Activated CD4-positive, alpha-beta memory T cell treated with anti-CD3 and anti-CD28 coated beads for 36 hours (primary cell): ENCODE data around the gene CDYL. TPM values are rescaled to one million over a fixed set of nuclear protein-coding genes. Genes with fewer than 3 reads are reported as not detected.
A peak's percentile ranks its signal among the peaks of the same experiment; 100 is the strongest.

Experiments used
- CTCF ChIA-PET: fragments of 350-600 bp; sonication (Branson Sonifier 250); formaldehyde crosslinking; loops from one replicate; lab custom pipeline; 2021; ENCODE audit warnings: antibody characterized with exemption, inconsistent platforms; lab: Charles Lee
- POLR2A ChIA-PET: fragments of 350-600 bp; sonication (Branson Sonifier 250); formaldehyde crosslinking; loops from one replicate; lab custom pipeline; 2021; ENCODE audit warnings: antibody characterized with exemption; lab: Charles Lee
- DNase-seq: peaks from one replicate; pipeline ENCODE4 v3.0.0-alpha.2; 2020
- H3K27ac Mint-ChIP-seq: one replicate; pipeline ENCODE4 v1.8.0; 2021; ENCODE audit warnings: mixed read lengths
- H3K27me3 Mint-ChIP-seq: one replicate; pipeline ENCODE4 v1.8.0; 2021; ENCODE audit warnings: mixed read lengths
- H3K36me3 Mint-ChIP-seq: one replicate; pipeline ENCODE4 v1.8.0; 2021; ENCODE audit warnings: mixed read lengths
- H3K4me1 Mint-ChIP-seq: one replicate; pipeline ENCODE4 v1.8.0; 2021; ENCODE audit warnings: low read depth, mixed read lengths
- H3K4me3 Mint-ChIP-seq: one replicate; pipeline ENCODE4 v1.8.0; 2021; ENCODE audit warnings: mild to moderate bottlenecking, mixed read lengths
- H3K9me3 Mint-ChIP-seq: one replicate; pipeline ENCODE4 v1.8.0; 2021; ENCODE audit warnings: mixed read lengths
- intact Hi-C: fragments of 100-400 bp; cut with micrococcal nuclease; formaldehyde crosslinking; loops from one replicate; pipeline ENCODE4 v1.15.1; 2023
- total RNA-seq, 2 experiments: library from RNA; stranded (reverse); gene quantifications; one replicate each; pipeline ENCODE4 v1.2.3, GENCODE V29; 2021

Gene CDYL
- total RNA-seq, 2 experiments from 2014 or later, result 22.4 to 24.4 TPM

GRCh38 chr6:4774715-4775493 lies 1.3 kb upstream of the CDYL start:
- peaks cover 12% of the 10 kb centered on the region for H3K9me3 Mint-ChIP-seq
- ChIA-PET CTCF (no interaction called here), POLR2A (no interaction called here)
- H3K36me3 Mint-ChIP-seq, result peaks cover 10% of the 10 kb centered on the region
- peak; percentile 34 for DNase-seq
- H3K4me3 Mint-ChIP-seq, result peak overlapping the region; percentile 70
- intact Hi-C loops, result loop anchor here (5.0 to 10.0 kb wide), 4 partner anchors 490 to 1658 kb away; partner anchors contain the start of genes BPHL, ECI2, FARS2 and LYRM4
- H3K27ac Mint-ChIP-seq, result peak overlapping the region; percentile 3
- H3K4me1 Mint-ChIP-seq, result peaks cover 44% of the 10 kb centered on the region
- peaks cover 10% of the 10 kb centered on the region for H3K27me3 Mint-ChIP-seq

- ChIA-PET POLR2A (interaction anchor here (0.6 to 2.5 kb wide), 3 partner anchors 14 to 166 kb away, joined by 3 to 13 read pairs (median 3); no protein-coding TSS in a partner anchor), CTCF (no interaction called here)
- H3K27ac Mint-ChIP-seq, result no peak overlapping the region
Measured at GRCh38 chr6:4775494-4776130, 592 bp upstream of the CDYL start.

GRCh38 chr6:4776493-4777393 lies 539 bp downstream of the CDYL start:
- intact Hi-C loops, result loop anchor here (5.0 to 10.0 kb wide), 4 partner anchors 488 to 1659 kb away; partner anchors contain the start of genes BPHL, ECI2, FARS2 and LYRM4
- Mint-ChIP-seq H3K27me3 (peaks cover 10% of the 10 kb centered on the region), H3K9me3 (peaks cover 12% of the 10 kb centered on the region), H3K4me3 (peak overlapping the region; percentile 80), H3K36me3 (peaks cover 10% of the 10 kb centered on the region), H3K4me1 (peaks cover 60% of the 10 kb centered on the region), H3K27ac (peak overlapping the region; percentile 76)
- ChIA-PET POLR2A (interaction anchor here (0.6 to 2.5 kb wide), 8 partner anchors 13 to 421 kb away, joined by 3 to 13 read pairs (median 3); partner anchors contain the start of gene RPP40), CTCF (interaction anchor here (0.9 kb wide), 1 partner anchor 44 kb away, joined by 5 read pairs; no protein-coding TSS in a partner anchor)
- peak; percentile 54 for DNase-seq

More at GRCh38 chr6:4775494-4776130, 592 bp upstream of the CDYL start:
- Mint-ChIP-seq H3K4me1 (peaks cover 49% of the 10 kb centered on the region), H3K4me3 (peak overlapping the region; percentile 70), H3K36me3 (peaks cover 10% of the 10 kb centered on the region), H3K27me3 (peaks cover 10% of the 10 kb centered on the region), H3K9me3 (peaks cover 12% of the 10 kb centered on the region)
- peak; percentile 73 for DNase-seq
- intact Hi-C loops, result loop anchor here (5.0 to 10.0 kb wide), 4 partner anchors 489 to 1658 kb away; partner anchors contain the start of genes BPHL, ECI2, FARS2 and LYRM4

GRCh38 chr6:4777394-4777935 lies 1.3 kb downstream of the CDYL start:
- Mint-ChIP-seq H3K27me3 (peaks cover 10% of the 10 kb centered on the region), H3K4me3 (peak overlapping the region; percentile 80), H3K4me1 (peaks cover 66% of the 10 kb centered on the region), H3K36me3 (peaks cover 10% of the 10 kb centered on the region), H3K9me3 (peaks cover 12% of the 10 kb centered on the region), H3K27ac (peak overlapping the region; percentile 76)
- DNase-seq, result no peak
- ChIA-PET CTCF (interaction anchor here (0.7 to 1.0 kb wide), 3 partner anchors 9 to 43 kb away, joined by 4 to 5 read pairs (median 5); no protein-coding TSS in a partner anchor), POLR2A (interaction anchor here (0.6 to 2.5 kb wide), 6 partner anchors 13 to 397 kb away, joined by 3 to 13 read pairs (median 4); partner anchors contain the start of gene RPP40)
- intact Hi-C loops, result loop anchor here (5.0 to 10.0 kb wide), 4 partner anchors 487 to 1660 kb away; partner anchors contain the start of genes BPHL, ECI2, FARS2 and LYRM4

GRCh38 chr6:4778086-4778485 lies 1.9 kb downstream of the CDYL start:
- POLR2A ChIA-PET, result interaction anchor here (0.9 to 2.5 kb wide), 3 partner anchors 12 to 164 kb away, joined by 3 to 13 read pairs (median 5); no protein-coding TSS in a partner anchor
- intact Hi-C loops, result loop anchor here (1.0 to 10.0 kb wide), 10 partner anchors 12 to 1661 kb away; partner anchors contain the start of genes BPHL, ECI2, FARS2 and LYRM4
- CTCF ChIA-PET, result interaction anchor here (0.7 to 1.0 kb wide), 3 partner anchors 9 to 42 kb away, joined by 4 to 5 read pairs (median 5); no protein-coding TSS in a partner anchor
- peaks cover 12% of the 10 kb centered on the region for H3K9me3 Mint-ChIP-seq
- H3K27ac Mint-ChIP-seq, result peak overlapping the region; percentile 76
- DNase-seq, result no peak
- H3K4me3 Mint-ChIP-seq, result peak overlapping the region; percentile 80
- peaks cover 68% of the 10 kb centered on the region for H3K4me1 Mint-ChIP-seq
- H3K36me3 Mint-ChIP-seq, result peaks cover 10% of the 10 kb centered on the region
- H3K27me3 Mint-ChIP-seq, result peaks cover 10% of the 10 kb centered on the region

- DNase-seq, result peak; percentile 31
- ChIA-PET CTCF (interaction anchor here (0.6 to 1.9 kb wide), 2 partner anchors 10 to 266 kb away, joined by 3 to 6 read pairs; no protein-coding TSS in a partner anchor), POLR2A (no interaction called here)
- Mint-ChIP-seq H3K36me3 (peaks cover 15% of the 10 kb centered on the region), H3K27ac (no peak overlapping the region), H3K27me3 (no peaks in the 10 kb centered on the region), H3K9me3 (peaks cover 14% of the 10 kb centered on the region), H3K4me3 (no peak overlapping the region), H3K4me1 (peaks cover 64% of the 10 kb centered on the region)
- intact Hi-C loops, result no loop called here
Measured at GRCh38 chr6:4780360-4780812, 4.2 kb downstream of the CDYL start.

GRCh38 chr6:4781426-4781825 lies 5.2 kb downstream of the CDYL start:
- CTCF ChIA-PET, result interaction anchor here (0.6 to 1.9 kb wide), 2 partner anchors 9 to 995 kb away, joined by 3 to 6 read pairs; no protein-coding TSS in a partner anchor
- no peak overlapping the region for H3K27ac Mint-ChIP-seq
- H3K4me1 Mint-ChIP-seq, result peaks cover 70% of the 10 kb centered on the region
- H3K27me3 Mint-ChIP-seq, result no peaks in the 10 kb centered on the region
- H3K36me3 Mint-ChIP-seq, result peaks cover 15% of the 10 kb centered on the region
- intact Hi-C loops, result no loop called here
- H3K4me3 Mint-ChIP-seq, result no peak overlapping the region
- H3K9me3 Mint-ChIP-seq, result peaks cover 14% of the 10 kb centered on the region
- POLR2A ChIA-PET, result interaction anchor here (1.2 kb wide), 1 partner anchor 20 kb away, joined by 3 read pairs; no protein-coding TSS in a partner anchor
- no peak for DNase-seq

GRCh38 chr6:4781967-4782575 lies 5.9 kb downstream of the CDYL start:
- H3K4me3 Mint-ChIP-seq, result no peak overlapping the region
- peaks cover 15% of the 10 kb centered on the region for H3K36me3 Mint-ChIP-seq
- H3K4me1 Mint-ChIP-seq, result peaks cover 75% of the 10 kb centered on the region
- no peak overlapping the region for H3K27ac Mint-ChIP-seq
- no peak for DNase-seq
- no peaks in the 10 kb centered on the region for H3K27me3 Mint-ChIP-seq
- ChIA-PET POLR2A (interaction anchor here (1.2 kb wide), 1 partner anchor 20 kb away, joined by 3 read pairs; no protein-coding TSS in a partner anchor), CTCF (interaction anchor here (0.6 to 1.9 kb wide), 3 partner anchors 9 to 995 kb away, joined by 3 to 6 read pairs (median 3); no protein-coding TSS in a partner anchor)
- peaks cover 14% of the 10 kb centered on the region for H3K9me3 Mint-ChIP-seq
- intact Hi-C loops, result no loop called here

- no peaks in the 10 kb centered on the region for H3K27me3 Mint-ChIP-seq
- POLR2A ChIA-PET, result no interaction called here
Measured at GRCh38 chr6:4786996-4787395, 10.8 kb downstream of the CDYL start.

GRCh38 chr6:4788482-4788881 lies 12.3 kb downstream of the CDYL start:
- POLR2A ChIA-PET, result no interaction called here
- CTCF ChIA-PET, result no interaction called here
- H3K9me3 Mint-ChIP-seq, result peaks cover 2% of the 10 kb centered on the region
- intact Hi-C loops, result no loop called here
- DNase-seq, result no peak
- H3K27me3 Mint-ChIP-seq, result no peaks in the 10 kb centered on the region
- H3K4me3 Mint-ChIP-seq, result no peak overlapping the region
- H3K4me1 Mint-ChIP-seq, result peaks cover 60% of the 10 kb centered on the region
- H3K36me3 Mint-ChIP-seq, result peaks cover 12% of the 10 kb centered on the region
- H3K27ac Mint-ChIP-seq, result no peak overlapping the region

More at GRCh38 chr6:4786996-4787395, 10.8 kb downstream of the CDYL start:
- Mint-ChIP-seq H3K4me1 (peaks cover 71% of the 10 kb centered on the region), H3K4me3 (no peak overlapping the region), H3K36me3 (peaks cover 12% of the 10 kb centered on the region), H3K9me3 (peaks cover 2% of the 10 kb centered on the region), H3K27ac (no peak overlapping the region)
- intact Hi-C loops, result no loop called here
- CTCF ChIA-PET, result interaction anchor here (1.1 kb wide), 1 partner anchor 9 kb away, joined by 4 read pairs; no protein-coding TSS in a partner anchor
- peak; percentile 24 for DNase-seq
